GM12878 (cell line): ENCODE measurements around the gene ITGA2. TPM values are rescaled to one million over a fixed set of nuclear protein-coding genes. Genes with fewer than 3 reads are reported as not detected.

ENCODE experiments used
- ATAC-seq: fragments of 200-7000 bp; cut with Tn5 transposase; 3 replicates; pipeline ENCODE4 v1.9.1; 2020; ENCODE audit warnings: mild to moderate bottlenecking, moderate library complexity
- BruUV-seq: library from RNA; stranded (reverse); fragments of 400-500 nt; replicated peaks from 2 replicates; lab custom pipeline; 2021; lab: Mats Ljungman, UMichigan
- CTCF ChIA-PET: fragments of 300-600 bp; sonication (Branson Sonifier 250); formaldehyde crosslinking; extraction: SDS; loops from one replicate; lab custom pipeline; 2021; ENCODE audit warnings: inconsistent platforms; lab: Yijun Ruan, JAX
- POLR2A ChIA-PET: fragments of 350-600 bp; formaldehyde crosslinking; extraction: SDS; loops from one replicate; lab custom pipeline; 2021; ENCODE audit warnings: inconsistent platforms; lab: Charles Lee
- RAD21 ChIA-PET: fragments of 300-600 bp; sonication (Branson Sonifier 250); formaldehyde crosslinking; loops from one replicate; lab custom pipeline; 2023; ENCODE audit warnings: antibody characterized with exemption; ENCODE audit not compliant: unreplicated experiment; lab: Charles Lee
- SMC1A ChIA-PET: fragments of 300-600 bp; sonication (Branson Sonifier 250); formaldehyde crosslinking; loops from one replicate; lab custom pipeline; 2023; ENCODE audit not compliant: unreplicated experiment, uncharacterized antibody; lab: Charles Lee
- DNase-seq: peaks from one replicate; pipeline ENCODE4 v3.0.0-alpha.2; 2011; ENCODE audit warnings: low read depth, low spot score
- FAIRE-seq: peaks from 3 replicates; lab custom pipeline; 2011; peaks lifted over from hg19 to GRCh38; lab: Jason Lieb, UNC
- H2AFZ ChIP-seq: 2 replicates; pipeline ENCODE4 v1.6.0; 2011; ENCODE audit warnings: low read depth, low read length, control low read depth; ENCODE audit not compliant: control insufficient read depth
- H3K27ac ChIP-seq: 2 replicates; pipeline ENCODE4 v1.5.1; 2011; ENCODE audit warnings: control low read depth; ENCODE audit not compliant: control insufficient read depth, insufficient read depth
- H3K27me3 ChIP-seq, 2 experiments: replicated peaks in 1 of 2; 2 replicates each; pipeline versions ENCODE4 v1.6.0 to v1.6.1; 2011; ENCODE audit warnings: low read length in 1 of 2; ENCODE audit not compliant: control insufficient read depth in 2 of 2, insufficient read depth in 2 of 2
- H3K36me3 ChIP-seq, 2 experiments: 2 replicates each; pipeline ENCODE4 v1.5.1; 2011; ENCODE audit warnings: low read length in 1 of 2; ENCODE audit not compliant: control insufficient read depth in 2 of 2, insufficient read depth in 2 of 2
- H3K4me1 ChIP-seq: 2 replicates; pipeline ENCODE4 v1.6.1; 2011; ENCODE audit warnings: mild to moderate bottlenecking, low read length, moderate library complexity, mixed read lengths; ENCODE audit not compliant: control insufficient read depth, insufficient read depth
- H3K4me2 ChIP-seq: 2 replicates; pipeline ENCODE4 v1.6.0; 2011; ENCODE audit warnings: control low read depth; ENCODE audit not compliant: control insufficient read depth, insufficient read depth
- H3K4me3 ChIP-seq: fragments of 200-600 bp; sonication (generic); 2 replicates; pipeline ENCODE4 v1.5.1; 2016
- H3K79me2 ChIP-seq: 2 replicates; pipeline ENCODE4 v1.6.0; 2011; ENCODE audit warnings: low read length; ENCODE audit not compliant: control insufficient read depth, insufficient read depth
- H3K9ac ChIP-seq: 2 replicates; pipeline ENCODE4 v1.8.0; 2011; ENCODE audit warnings: low read length, control low read depth, mixed read lengths; ENCODE audit not compliant: control insufficient read depth, insufficient read depth
- H3K9me3 ChIP-seq: replicated peaks from 3 replicates; pipeline ENCODE4 v1.5.1; 2011; ENCODE audit warnings: mild to moderate bottlenecking, low read length; ENCODE audit not compliant: control insufficient read depth, insufficient read depth
- H4K20me1 ChIP-seq: 2 replicates; pipeline ENCODE4 v1.6.0; 2011; ENCODE audit not compliant: control insufficient read depth, insufficient read depth
- CBX5 ChIP-seq: sonication (generic); IDR thresholded peaks from 2 replicates; pipeline ENCODE4 v1.6.1; 2016; ENCODE audit warnings: low read depth, moderate library complexity, mild to moderate bottlenecking, inconsistent platforms
- EED ChIP-seq: sonication (generic); IDR thresholded peaks from 2 replicates; pipeline ENCODE4 v1.6.1; 2016; ENCODE audit warnings: antibody characterized with exemption, low read depth
- JUNB ChIP-seq: IDR thresholded peaks from 2 replicates; pipeline ENCODE4 v1.6.1; 2016; ENCODE audit warnings: antibody characterized with exemption, mild to moderate bottlenecking
- KLF5 ChIP-seq: fragments of 450-650 bp; IDR thresholded peaks from 2 replicates; pipeline ENCODE4 v1.6.1; 2014; ENCODE audit warnings: mild to moderate bottlenecking; ENCODE audit not compliant: partially characterized antibody
- NFXL1 ChIP-seq: fragments of 450-650 bp; IDR thresholded peaks from 2 replicates; pipeline ENCODE4 v1.6.1; 2017; ENCODE audit warnings: antibody characterized with exemption, mild to moderate bottlenecking, borderline replicate concordance
- RB1 ChIP-seq: fragments of 450-650 bp; formaldehyde crosslinking; IDR thresholded peaks from 2 replicates; pipeline ENCODE4 v1.6.1; 2017; ENCODE audit warnings: mild to moderate bottlenecking, borderline replicate concordance
- RFX5 ChIP-seq: IDR thresholded peaks from 2 replicates; pipeline ENCODE4 v1.6.1; 2011; ENCODE audit warnings: low read depth, low read length, improper control_type of control experiment
- RUNX3 ChIP-seq: IDR thresholded peaks from 2 replicates; pipeline ENCODE4 v1.6.1; 2012; ENCODE audit warnings: low read length, inconsistent platforms
- SPI1 ChIP-seq: IDR thresholded peaks from 2 replicates; pipeline ENCODE4 v1.6.1; 2011; ENCODE audit warnings: low read depth, mild to moderate bottlenecking, low read length, moderate library complexity, borderline replicate concordance; ENCODE audit not compliant: insufficient read depth
- USF2 ChIP-seq: IDR thresholded peaks from 2 replicates; pipeline ENCODE4 v1.6.1; 2011; ENCODE audit warnings: low read depth, low read length, improper control_type of control experiment, borderline replicate concordance
- YY1 ChIP-seq: IDR thresholded peaks from 2 replicates; pipeline ENCODE4 v1.6.1; 2011; ENCODE audit warnings: low read depth, mild to moderate bottlenecking, low read length
- ZNF592 ChIP-seq: fragments of 450-650 bp; IDR thresholded peaks from 2 replicates; pipeline ENCODE4 v1.6.1; 2017; ENCODE audit warnings: mild to moderate bottlenecking, moderate library complexity
- WGBS: methylation state at CpG from one replicate; pipeline ENCODE4 v1.1.6; 2016; ENCODE audit warnings: low lambda C conversion rate; ENCODE audit not compliant: insufficient replicate concordance, insufficient coverage; ENCODE audit errors: missing lambda C conversion rate; 5-methylcytosine and 5-hydroxymethylcytosine counted together
- in situ Hi-C: fragments of 300-500 bp; cut with MboI; formaldehyde crosslinking; loops from 9 replicates; pipeline ENCODE4 v1.14.3; 2018; ENCODE audit warnings: mixed read lengths
- intact Hi-C: fragments of 100-400 bp; cut with micrococcal nuclease; formaldehyde crosslinking; loops from one replicate; pipeline ENCODE4 v1.14.2; 2022; ENCODE audit not compliant: unreplicated experiment
- polyA plus RNA-seq, 11 experiments: library from polyadenylated mRNA; depleted of rRNA in 4 of 11; unstranded in 6 of 11; stranded (reverse) in 5 of 11; fragments of >200 nt; fragmentation: Nextera tagmentation in 4 of 11; fragmentation: Illumina TruSeq in 1 of 11; extraction: Ambion mirVana in 4 of 11; extraction: Trizol in 1 of 11; gene quantifications; 1 replicate in 1 of 11; 2 replicates in 10 of 11; pipeline versions ENCODE4 v1.2.1 to v1.2.3, GENCODE V29; 2011 to 2016; ENCODE audit warnings: inconsistent platforms in 2 of 11, missing spikeins in 2 of 11, low read depth in 1 of 11
- total RNA-seq, 4 experiments: library from RNA; depleted of rRNA in 3 of 4; stranded (reverse); fragments of >200 nt in 3 of 4; fragmentation: Illumina TruSeq in 1 of 4; extraction: Trizol in 1 of 4; gene quantifications; 2 replicates each; pipeline versions ENCODE4 v1.2.1 to v1.2.3, GENCODE V29; 2013 to 2021
- TF ChIP-seq, protein P1 (sequence below): IDR thresholded peaks from 2 replicates; pipeline ENCODE4 v1.6.1; 2012; ENCODE audit warnings: low read depth, low read length, improper control_type of control experiment

The ITGA2 gene
- total and polyA plus RNA-seq, 10 of the 15 experiments (the other 5 are each of a cell fraction or from before 2014, with no cell fraction given) = under 0.01 to 0.13 (median 0.03) TPM; not detected in 6

GRCh38 chr5:53013857-53014256, 24.7 kb downstream of the ITGA2 start:
- no TSS peak for BruUV-seq
- no peak for ATAC-seq
- no peak overlapping the region for H3K4me2 ChIP-seq
- ChIA-PET SMC1A (no interaction called here), CTCF (interaction anchor here (1.3 kb wide), 1 partner anchor 22 kb away, joined by 3 read pairs; no protein-coding TSS in a partner anchor), RAD21 (no interaction called here), POLR2A (no interaction called here)
- H3K9me3 ChIP-seq = no peaks in the 10 kb centered on the region
- intact Hi-C loops (no loop called here), in situ Hi-C loops (no loop called here)
- no peaks in the 10 kb centered on the region for H3K79me2 ChIP-seq
- no peak overlapping the region for H3K4me3 ChIP-seq
- no peaks in the 10 kb centered on the region for H3K4me1 ChIP-seq
- 0% methylated on average over 2 of the region's 2 CpGs for WGBS
- TF ChIP-seq CBX5 (no peak), SPI1 (peak; percentile 23; the same call in 1 of the 2 replicates), USF2 (no peak)
- no peaks in the 10 kb centered on the region for H3K36me3 ChIP-seq
- FAIRE-seq = no peak
- H2AFZ ChIP-seq = no peak overlapping the region
- no peak overlapping the region for H3K9ac ChIP-seq
- H3K27ac ChIP-seq = no peak overlapping the region
- no peaks in the 10 kb centered on the region for H4K20me1 ChIP-seq
- H3K27me3 ChIP-seq = peaks cover 2% of the 10 kb centered on the region in 2 experiments; a peak in 2 of 4 replicates
- no peak for DNase-seq

DNA sequence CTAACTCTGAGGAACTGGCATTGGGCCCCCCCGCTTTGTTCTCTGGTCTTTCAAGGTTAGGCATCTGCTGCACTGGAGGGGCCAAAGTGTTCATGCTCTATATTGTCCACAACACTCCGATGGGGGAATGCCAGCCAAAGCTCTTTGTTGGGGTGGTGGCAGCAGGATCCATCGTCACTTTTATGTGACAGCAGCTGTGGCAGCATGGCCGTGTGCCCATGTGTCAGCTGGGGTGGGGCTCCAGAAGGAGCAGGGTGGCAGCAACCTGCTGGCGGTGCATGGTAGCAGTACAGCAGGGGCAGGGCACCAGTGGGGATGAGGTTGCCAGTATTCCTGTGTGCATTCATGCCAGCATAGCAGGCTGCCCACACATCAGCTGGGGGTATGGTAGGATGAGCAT, 28.2 kb downstream of the ITGA2 start:
- Histone ChIP-seq H4K20me1 (no peaks in the 10 kb centered on the region), H3K9ac (no peak overlapping the region), H3K79me2 (no peaks in the 10 kb centered on the region), H3K4me3 (no peak overlapping the region), H3K36me3 (no peaks in the 10 kb centered on the region), H3K9me3 (no peaks in the 10 kb centered on the region), H3K27me3 (peaks cover 0 to 2% of the 10 kb centered on the region in 2 experiments; a peak in 2 of 4 replicates), H3K27ac (no peak overlapping the region), H3K4me2 (no peak overlapping the region), H3K4me1 (no peaks in the 10 kb centered on the region), H2AFZ (no peak overlapping the region)
- POLR2A ChIA-PET = no interaction called here
- RAD21 ChIA-PET = no interaction called here
- 61% methylated on average over 5 of the region's 5 CpGs for WGBS
- intact Hi-C loops = no loop called here
- ATAC-seq (no peak), FAIRE-seq (no peak), DNase-seq (no peak)
- SMC1A ChIA-PET = no interaction called here
- CTCF ChIA-PET = no interaction called here
- in situ Hi-C loops = no loop called here
- BruUV-seq = no TSS peak
- TF ChIP-seq RFX5 (no peak), EED (no peak), RUNX3 (no peak), YY1 (no peak), NFXL1 (no peak), JUNB (no peak), ZNF592 (no peak), KLF5 (no peak), RB1 (no peak)
- TF ChIP-seq, protein P1, sequence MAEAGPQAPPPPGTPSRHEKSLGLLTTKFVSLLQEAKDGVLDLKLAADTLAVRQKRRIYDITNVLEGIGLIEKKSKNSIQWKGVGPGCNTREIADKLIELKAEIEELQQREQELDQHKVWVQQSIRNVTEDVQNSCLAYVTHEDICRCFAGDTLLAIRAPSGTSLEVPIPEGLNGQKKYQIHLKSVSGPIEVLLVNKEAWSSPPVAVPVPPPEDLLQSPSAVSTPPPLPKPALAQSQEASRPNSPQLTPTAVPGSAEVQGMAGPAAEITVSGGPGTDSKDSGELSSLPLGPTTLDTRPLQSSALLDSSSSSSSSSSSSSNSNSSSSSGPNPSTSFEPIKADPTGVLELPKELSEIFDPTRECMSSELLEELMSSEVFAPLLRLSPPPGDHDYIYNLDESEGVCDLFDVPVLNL = no peak
